Esophagus muscularis mucosa (tissue), 4 donors: ENCODE measurements around the gene DOK6.

ENCODE experiments used
- CTCF ChIP-seq, 3 experiments: fragments of 200-600 bp in 2 of 3; fragments of 450-650 bp in 1 of 3; sonication (generic) in 2 of 3; IDR thresholded peaks; one replicate each; pipeline ENCODE4 v1.5.1; 2017 to 2019; ENCODE audit warnings: antibody characterized with exemption in 3 of 3, mild to moderate bottlenecking in 2 of 3, moderate library complexity in 1 of 3
- EP300 ChIP-seq: sonication (generic); formaldehyde crosslinking; IDR thresholded peaks from one replicate; pipeline ENCODE4 v1.6.1; 2017; ENCODE audit warnings: antibody characterized with exemption
- POLR2AphosphoS5 ChIP-seq, 2 donors: sonication (generic); formaldehyde crosslinking; IDR thresholded peaks; one replicate each; pipeline ENCODE4 v1.6.1; 2017; ENCODE audit warnings: antibody characterized with exemption in 2 of 2

- TF ChIP-seq EP300, result no peak
- no peak for TF ChIP-seq CTCF (IDR thresholded peaks at IDR 0.05)
- no peak for TF ChIP-seq POLR2AphosphoS5 (IDR thresholded peaks at IDR 0.05)
Observed at GRCh38 chr18:69758458-69758857, 357.8 kb downstream of the DOK6 start.
